ENCODE results near the gene SP100. TPM values are rescaled to one million over a fixed set of nuclear protein-coding genes. Genes with fewer than 3 reads are reported as not detected.

The SP100 gene
- total and polyA plus RNA-seq, 5 donors from 2014 or later = 116 to 335 (median 123) TPM

- ATAC-seq (ENCODE audit: low read depth in 2 of 2) (no peak), DNase-seq (peak in 1 of 3 donors; percentile 8)
- Mint-ChIP-seq H3K4me1 (peaks cover 18 to 80% (median 50%) of the 10 kb centered on the region in 4 donors), H3K27me3 (no peaks in the 10 kb centered on the region), H3K36me3 (peaks cover 10% of the 10 kb centered on the region), H3K27ac (peak overlapping the region; percentile 100), H3K9me3 (no peaks in the 10 kb centered on the region), H3K4me3 (peak overlapping the region; percentile 98 to 100 (median 99))
- H3K9me3 ChIP-seq (ENCODE audit: control insufficient read depth in 2 of 2, low read length in 2 of 2) = no peaks in the 10 kb centered on the region
- H3K27me3 ChIP-seq (ENCODE audit: control insufficient read depth, insufficient read depth, low read length) = no peaks in the 10 kb centered on the region
- H3K27ac ChIP-seq (ENCODE audit: insufficient read depth, low read length, poor library complexity, severe bottlenecking) = peak overlapping the region; percentile 94
- peak overlapping the region; percentile 93 for H3K4me3 ChIP-seq (ENCODE audit: low read depth, low read length)
- peaks cover 47% of the 10 kb centered on the region for H3K4me1 ChIP-seq (ENCODE audit: control insufficient read depth, insufficient read depth, low read length, poor library complexity, severe bottlenecking)
- H3K36me3 ChIP-seq (ENCODE audit: control insufficient read depth, insufficient read depth, low read length) = peaks cover 10% of the 10 kb centered on the region
Observed at GRCh38 chr2:230410861-230411569, 5.0 kb upstream of the SP100 start.

DNA sequence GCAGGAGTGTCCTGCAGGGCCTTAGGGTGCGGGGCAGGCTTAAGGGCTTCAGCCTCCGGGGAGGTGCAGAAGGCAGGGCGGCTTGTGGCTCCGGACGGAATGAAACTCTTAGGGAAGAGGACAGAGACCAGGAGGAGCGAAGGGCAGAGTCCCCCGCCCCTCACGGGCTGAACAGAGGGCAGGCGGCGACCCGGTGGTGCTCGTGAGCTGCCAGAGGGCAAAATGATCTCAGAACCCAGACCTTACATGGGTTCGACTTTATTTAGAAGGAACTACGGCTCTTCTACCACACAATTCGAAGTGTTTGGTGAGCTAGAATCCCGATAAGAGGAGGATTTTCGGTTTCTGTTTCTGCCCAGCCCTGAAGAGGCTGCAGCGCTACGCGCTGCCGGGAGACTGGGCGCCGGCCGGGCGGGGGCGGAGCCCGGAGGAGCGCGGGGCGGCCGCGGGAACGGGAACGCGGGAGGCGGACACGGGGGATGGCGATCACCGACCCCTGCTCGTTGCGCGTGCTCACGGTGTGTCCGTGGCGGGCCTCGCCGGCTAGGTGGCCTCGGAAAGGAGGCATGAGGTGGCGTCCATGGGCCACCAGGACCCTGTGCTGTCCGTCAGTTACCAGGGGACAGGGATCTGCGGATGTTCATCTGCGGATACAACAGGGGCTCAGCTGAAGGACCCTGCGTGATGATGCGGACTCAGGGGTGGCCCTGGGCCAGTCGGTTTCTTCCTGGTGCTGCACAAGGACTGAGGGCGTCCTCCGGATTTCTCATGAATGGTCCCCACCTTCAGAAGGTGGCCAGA, 4.2 kb upstream of the SP100 start:
- no peaks in the 10 kb centered on the region for H3K27me3 ChIP-seq (ENCODE audit: control insufficient read depth, insufficient read depth, low read length)
- Mint-ChIP-seq H3K4me1 (peaks cover 23 to 82% (median 52%) of the 10 kb centered on the region in 4 donors), H3K27ac (peak overlapping the region; percentile 100), H3K27me3 (no peaks in the 10 kb centered on the region), H3K4me3 (peak overlapping the region; percentile 98 to 100 (median 99)), H3K36me3 (peaks cover 6% of the 10 kb centered on the region), H3K9me3 (no peaks in the 10 kb centered on the region)
- H3K9me3 ChIP-seq (ENCODE audit: control insufficient read depth in 2 of 2, low read length in 2 of 2) = no peaks in the 10 kb centered on the region
- peak overlapping the region; percentile 93 for H3K4me3 ChIP-seq (ENCODE audit: low read depth, low read length)
- H3K4me1 ChIP-seq (ENCODE audit: control insufficient read depth, insufficient read depth, low read length, poor library complexity, severe bottlenecking) = peaks cover 54% of the 10 kb centered on the region
- DNase-seq (peak; percentile 62 to 81 (median 64)), ATAC-seq (ENCODE audit: low read depth in 2 of 2) (peak; percentile 54 to 67)
- H3K36me3 ChIP-seq (ENCODE audit: control insufficient read depth, insufficient read depth, low read length) = peaks cover 3% of the 10 kb centered on the region
- peak overlapping the region; percentile 94 for H3K27ac ChIP-seq (ENCODE audit: insufficient read depth, low read length, poor library complexity, severe bottlenecking)

DNA sequence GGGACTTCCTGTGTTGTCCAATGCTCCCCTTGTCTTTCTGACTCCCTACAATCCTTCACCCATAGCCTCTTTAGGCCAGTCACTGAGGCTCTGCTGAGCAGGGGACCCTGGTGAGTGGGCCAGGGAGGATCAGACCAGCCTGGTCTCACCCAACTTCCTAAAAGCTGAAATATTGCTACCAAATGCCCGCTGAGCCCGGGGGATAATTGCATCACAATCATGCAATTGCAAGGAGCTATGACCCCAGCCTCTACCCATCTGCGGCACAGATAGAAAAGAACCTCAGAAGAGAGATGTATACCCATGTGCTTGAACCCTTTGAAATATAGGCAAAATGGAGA, 3.7 kb upstream of the SP100 start:
- no peaks in the 10 kb centered on the region for H3K9me3 ChIP-seq (ENCODE audit: control insufficient read depth in 2 of 2, low read length in 2 of 2)
- peaks cover 2% of the 10 kb centered on the region for H3K36me3 Mint-ChIP-seq
- H3K9me3 Mint-ChIP-seq = no peaks in the 10 kb centered on the region
- no peaks in the 10 kb centered on the region for H3K36me3 ChIP-seq (ENCODE audit: control insufficient read depth, insufficient read depth, low read length)
- DNase-seq = no peak
- no peaks in the 10 kb centered on the region for H3K27me3 ChIP-seq (ENCODE audit: control insufficient read depth, insufficient read depth, low read length)
- H3K4me1 Mint-ChIP-seq = peaks cover 25 to 82% (median 50%) of the 10 kb centered on the region in 4 donors
- peak overlapping the region; percentile 100 for H3K27ac Mint-ChIP-seq
- peak overlapping the region; percentile 93 for H3K4me3 ChIP-seq (ENCODE audit: low read depth, low read length)
- H3K27me3 Mint-ChIP-seq = no peaks in the 10 kb centered on the region
- peaks cover 55% of the 10 kb centered on the region for H3K4me1 ChIP-seq (ENCODE audit: control insufficient read depth, insufficient read depth, low read length, poor library complexity, severe bottlenecking)
- no peak for ATAC-seq (ENCODE audit: low read depth in 2 of 2)
- peak overlapping the region; percentile 98 to 100 (median 99) for H3K4me3 Mint-ChIP-seq
- H3K27ac ChIP-seq (ENCODE audit: insufficient read depth, low read length, poor library complexity, severe bottlenecking) = peak overlapping the region; percentile 94

DNA sequence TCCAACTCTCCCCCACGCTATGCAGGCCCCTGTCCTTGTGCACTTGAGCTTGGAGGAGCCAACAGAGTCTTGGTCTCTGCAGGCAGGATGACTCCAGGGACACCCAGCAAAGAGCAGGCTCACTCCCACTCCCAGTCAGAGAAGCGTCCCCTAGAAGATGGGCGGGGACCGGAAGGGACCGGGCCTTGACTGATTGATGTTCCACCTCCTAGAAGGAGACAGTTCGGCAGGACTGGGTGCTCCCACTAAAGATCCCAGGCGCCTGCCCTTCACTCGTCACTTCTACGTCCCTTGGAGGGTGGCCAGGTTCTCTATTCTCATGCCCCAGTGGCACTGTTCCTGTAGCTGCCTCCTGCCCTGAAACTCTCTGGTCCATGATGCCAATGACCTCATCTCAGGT, 3.2 kb upstream of the SP100 start:
- Mint-ChIP-seq H3K27ac (peak overlapping the region; percentile 99 to 100 (median 100)), H3K9me3 (no peaks in the 10 kb centered on the region), H3K4me3 (peak overlapping the region; percentile 98 to 100 (median 99)), H3K4me1 (peaks cover 28 to 82% (median 48%) of the 10 kb centered on the region in 4 donors), H3K36me3 (no peaks in the 10 kb centered on the region), H3K27me3 (no peaks in the 10 kb centered on the region)
- no peaks in the 10 kb centered on the region for H3K9me3 ChIP-seq (ENCODE audit: control insufficient read depth in 2 of 2, low read length in 2 of 2)
- no peak for ATAC-seq (ENCODE audit: low read depth in 2 of 2)
- H3K4me3 ChIP-seq (ENCODE audit: low read depth, low read length) = peak overlapping the region; percentile 93
- no peaks in the 10 kb centered on the region for H3K36me3 ChIP-seq (ENCODE audit: control insufficient read depth, insufficient read depth, low read length)
- H3K4me1 ChIP-seq (ENCODE audit: control insufficient read depth, insufficient read depth, low read length, poor library complexity, severe bottlenecking) = peaks cover 60% of the 10 kb centered on the region
- peak overlapping the region; percentile 94 for H3K27ac ChIP-seq (ENCODE audit: insufficient read depth, low read length, poor library complexity, severe bottlenecking)
- H3K27me3 ChIP-seq (ENCODE audit: control insufficient read depth, insufficient read depth, low read length) = no peaks in the 10 kb centered on the region
- no peak for DNase-seq

DNA sequence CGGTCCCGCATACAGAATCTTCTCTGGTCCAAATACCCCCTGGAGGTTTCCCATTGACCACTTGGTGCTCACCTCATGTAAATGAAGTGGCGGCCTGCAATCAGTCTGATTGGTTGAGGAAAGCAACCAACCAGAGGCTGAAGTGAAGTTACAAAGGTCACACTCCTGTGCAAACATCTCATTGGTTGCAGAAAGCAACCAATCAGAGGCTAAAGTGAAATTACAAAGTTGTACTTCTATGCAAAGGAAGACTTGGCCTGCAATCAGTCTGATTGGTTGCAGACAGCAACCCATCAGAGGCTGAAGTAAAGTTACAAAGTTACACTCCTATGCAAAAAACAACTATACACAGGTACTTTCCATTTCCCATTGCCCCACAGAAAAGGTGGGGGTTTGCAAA, 2.5 kb upstream of the SP100 start:
- H3K27ac Mint-ChIP-seq = peak overlapping the region; percentile 99 to 100 (median 100)
- H3K4me3 Mint-ChIP-seq = peak overlapping the region; percentile 98 to 100 (median 99)
- H3K9me3 Mint-ChIP-seq = no peaks in the 10 kb centered on the region
- ATAC-seq (ENCODE audit: low read depth in 2 of 2) (no peak), DNase-seq (peak in 1 of 3 donors; percentile 66)
- no peaks in the 10 kb centered on the region for H3K36me3 Mint-ChIP-seq
- no peaks in the 10 kb centered on the region for H3K27me3 Mint-ChIP-seq
- Histone ChIP-seq H3K9me3 (ENCODE audit: control insufficient read depth in 2 of 2, low read length in 2 of 2) (no peaks in the 10 kb centered on the region), H3K27me3 (ENCODE audit: control insufficient read depth, insufficient read depth, low read length) (no peaks in the 10 kb centered on the region), H3K27ac (ENCODE audit: insufficient read depth, low read length, poor library complexity, severe bottlenecking) (peak overlapping the region; percentile 94), H3K36me3 (ENCODE audit: control insufficient read depth, insufficient read depth, low read length) (no peaks in the 10 kb centered on the region), H3K4me3 (ENCODE audit: low read depth, low read length) (peak overlapping the region; percentile 19), H3K4me1 (ENCODE audit: control insufficient read depth, insufficient read depth, low read length, poor library complexity, severe bottlenecking) (peaks cover 66% of the 10 kb centered on the region)
- peaks cover 27 to 80% (median 46%) of the 10 kb centered on the region in 4 donors for H3K4me1 Mint-ChIP-seq

GRCh38 chr2:230414302-230414701, 1.7 kb upstream of the SP100 start:
- Histone ChIP-seq H3K36me3 (ENCODE audit: control insufficient read depth, insufficient read depth, low read length) (no peaks in the 10 kb centered on the region), H3K9me3 (ENCODE audit: control insufficient read depth in 2 of 2, low read length in 2 of 2) (no peaks in the 10 kb centered on the region), H3K4me1 (ENCODE audit: control insufficient read depth, insufficient read depth, low read length, poor library complexity, severe bottlenecking) (peaks cover 74% of the 10 kb centered on the region), H3K4me3 (ENCODE audit: low read depth, low read length) (no peak overlapping the region), H3K27ac (ENCODE audit: insufficient read depth, low read length, poor library complexity, severe bottlenecking) (peak overlapping the region; percentile 94), H3K27me3 (ENCODE audit: control insufficient read depth, insufficient read depth, low read length) (no peaks in the 10 kb centered on the region)
- Mint-ChIP-seq H3K27me3 (no peaks in the 10 kb centered on the region), H3K9me3 (no peaks in the 10 kb centered on the region), H3K4me3 (peak overlapping the region; percentile 94 to 100 (median 98)), H3K4me1 (peaks cover 35 to 80% (median 52%) of the 10 kb centered on the region in 4 donors), H3K36me3 (peaks cover 4% of the 10 kb centered on the region), H3K27ac (peak overlapping the region; percentile 97 to 100 (median 99))
- ATAC-seq (ENCODE audit: low read depth in 2 of 2) (no peak), DNase-seq (no peak)

- peak overlapping the region; percentile 94 for H3K27ac ChIP-seq (ENCODE audit: insufficient read depth, low read length, poor library complexity, severe bottlenecking)
- DNase-seq (no peak), ATAC-seq (ENCODE audit: low read depth in 2 of 2) (no peak)
- H3K4me1 ChIP-seq (ENCODE audit: control insufficient read depth, insufficient read depth, low read length, poor library complexity, severe bottlenecking) = peaks cover 93% of the 10 kb centered on the region
- peaks cover 14% of the 10 kb centered on the region for H3K36me3 ChIP-seq (ENCODE audit: control insufficient read depth, insufficient read depth, low read length)
- H3K4me3 Mint-ChIP-seq = peak overlapping the region; percentile 94 to 99 (median 98)
- H3K9me3 Mint-ChIP-seq = no peaks in the 10 kb centered on the region
- peak overlapping the region; percentile 60 to 84 (median 76) for H3K27ac Mint-ChIP-seq
- H3K4me1 Mint-ChIP-seq = peaks cover 53 to 82% (median 70%) of the 10 kb centered on the region in 4 donors
- H3K27me3 Mint-ChIP-seq = no peaks in the 10 kb centered on the region
- peak overlapping the region; percentile 100 for H3K4me3 ChIP-seq (ENCODE audit: low read depth, low read length)
- H3K36me3 Mint-ChIP-seq = peaks cover 20% of the 10 kb centered on the region
- no peaks in the 10 kb centered on the region for H3K27me3 ChIP-seq (ENCODE audit: control insufficient read depth, insufficient read depth, low read length)
- no peaks in the 10 kb centered on the region for H3K9me3 ChIP-seq (ENCODE audit: control insufficient read depth in 2 of 2, low read length in 2 of 2)
Observed at GRCh38 chr2:230417436-230417835, 1.4 kb downstream of the SP100 start.
